Stomach (tissue), 4 donors: ENCODE measurements around the gene PPP1R13B.

Experiments used
- POLR2A ChIP-seq, 4 donors: fragments of 450-650 bp; IDR thresholded peaks; one replicate each; pipeline ENCODE4 v1.6.1; 2016; ENCODE audit warnings: antibody characterized with exemption in 4 of 4, control low read depth in 2 of 4, mild to moderate bottlenecking in 1 of 4, moderate library complexity in 1 of 4
- POLR2AphosphoS5 ChIP-seq, 3 donors: sonication (generic); formaldehyde crosslinking; IDR thresholded peaks; one replicate each; pipeline ENCODE4 v1.6.1; 2016; ENCODE audit warnings: antibody characterized with exemption in 3 of 3
- TF ChIP-seq, protein P1 (sequence below), 7 experiments: fragments of 450-650 bp in 4 of 7; fragments of 200-600 bp in 3 of 7; sonication (generic) in 3 of 7; IDR thresholded peaks; one replicate each; pipeline ENCODE4 v1.5.1; 2016 to 2019; ENCODE audit warnings: antibody characterized with exemption in 7 of 7, control low read depth in 2 of 7, mild to moderate bottlenecking in 1 of 7

DNA sequence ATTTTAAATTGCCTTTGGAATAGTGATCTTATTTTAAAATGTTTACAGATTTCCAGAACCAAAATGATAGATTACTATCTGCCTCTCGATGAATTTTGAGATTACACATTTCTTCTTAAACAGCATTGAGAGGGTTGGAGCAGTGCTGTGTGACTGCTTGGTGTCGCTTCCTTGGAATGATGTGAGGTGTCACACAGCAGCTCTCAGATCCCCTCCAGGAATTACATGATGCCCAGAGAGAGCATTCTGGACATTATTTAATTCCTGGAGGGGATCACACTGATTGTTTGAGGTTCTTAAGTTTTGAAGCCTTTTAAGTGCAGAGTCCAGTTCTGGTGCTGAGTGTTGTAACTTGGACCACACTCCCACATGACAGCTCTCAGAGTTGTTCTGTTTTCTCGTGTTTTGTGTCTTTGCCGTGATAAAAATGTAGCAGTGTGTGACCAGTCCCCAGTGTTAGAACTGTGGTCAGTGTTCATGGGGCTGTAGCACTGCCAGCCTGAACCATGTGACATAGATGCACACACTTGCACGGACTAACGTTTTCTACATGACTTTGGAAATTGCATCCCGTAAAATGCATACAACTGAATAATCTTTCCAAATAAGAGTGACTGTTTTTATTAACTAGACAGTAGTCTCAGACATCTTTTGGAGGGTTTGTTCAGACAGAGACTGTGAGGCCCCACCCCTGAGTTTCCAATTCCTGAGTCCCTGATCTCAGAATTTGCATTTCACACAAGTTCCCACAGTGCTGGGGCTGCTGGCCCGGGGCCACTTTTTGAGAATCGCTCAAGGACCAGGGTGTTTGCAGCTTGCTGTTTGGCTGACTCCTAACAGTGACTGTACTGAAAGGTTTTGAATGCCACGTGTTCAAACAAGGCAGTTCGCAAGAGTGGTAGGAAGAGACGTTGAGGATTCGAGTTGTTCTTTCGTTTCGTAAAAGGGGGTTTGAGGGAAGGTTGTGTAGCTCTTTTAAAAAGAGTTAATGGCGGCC, 158.2 kb downstream of the PPP1R13B start:
- TF ChIP-seq, protein P1, sequence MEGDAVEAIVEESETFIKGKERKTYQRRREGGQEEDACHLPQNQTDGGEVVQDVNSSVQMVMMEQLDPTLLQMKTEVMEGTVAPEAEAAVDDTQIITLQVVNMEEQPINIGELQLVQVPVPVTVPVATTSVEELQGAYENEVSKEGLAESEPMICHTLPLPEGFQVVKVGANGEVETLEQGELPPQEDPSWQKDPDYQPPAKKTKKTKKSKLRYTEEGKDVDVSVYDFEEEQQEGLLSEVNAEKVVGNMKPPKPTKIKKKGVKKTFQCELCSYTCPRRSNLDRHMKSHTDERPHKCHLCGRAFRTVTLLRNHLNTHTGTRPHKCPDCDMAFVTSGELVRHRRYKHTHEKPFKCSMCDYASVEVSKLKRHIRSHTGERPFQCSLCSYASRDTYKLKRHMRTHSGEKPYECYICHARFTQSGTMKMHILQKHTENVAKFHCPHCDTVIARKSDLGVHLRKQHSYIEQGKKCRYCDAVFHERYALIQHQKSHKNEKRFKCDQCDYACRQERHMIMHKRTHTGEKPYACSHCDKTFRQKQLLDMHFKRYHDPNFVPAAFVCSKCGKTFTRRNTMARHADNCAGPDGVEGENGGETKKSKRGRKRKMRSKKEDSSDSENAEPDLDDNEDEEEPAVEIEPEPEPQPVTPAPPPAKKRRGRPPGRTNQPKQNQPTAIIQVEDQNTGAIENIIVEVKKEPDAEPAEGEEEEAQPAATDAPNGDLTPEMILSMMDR (IDR thresholded peaks at IDR 0.05): no peak
- no peak for TF ChIP-seq POLR2A (IDR thresholded peaks at IDR 0.05)
- no peak for TF ChIP-seq POLR2AphosphoS5 (IDR thresholded peaks at IDR 0.05)
